Measurements from ENCODE around the gene AVPR1B.

DNA sequence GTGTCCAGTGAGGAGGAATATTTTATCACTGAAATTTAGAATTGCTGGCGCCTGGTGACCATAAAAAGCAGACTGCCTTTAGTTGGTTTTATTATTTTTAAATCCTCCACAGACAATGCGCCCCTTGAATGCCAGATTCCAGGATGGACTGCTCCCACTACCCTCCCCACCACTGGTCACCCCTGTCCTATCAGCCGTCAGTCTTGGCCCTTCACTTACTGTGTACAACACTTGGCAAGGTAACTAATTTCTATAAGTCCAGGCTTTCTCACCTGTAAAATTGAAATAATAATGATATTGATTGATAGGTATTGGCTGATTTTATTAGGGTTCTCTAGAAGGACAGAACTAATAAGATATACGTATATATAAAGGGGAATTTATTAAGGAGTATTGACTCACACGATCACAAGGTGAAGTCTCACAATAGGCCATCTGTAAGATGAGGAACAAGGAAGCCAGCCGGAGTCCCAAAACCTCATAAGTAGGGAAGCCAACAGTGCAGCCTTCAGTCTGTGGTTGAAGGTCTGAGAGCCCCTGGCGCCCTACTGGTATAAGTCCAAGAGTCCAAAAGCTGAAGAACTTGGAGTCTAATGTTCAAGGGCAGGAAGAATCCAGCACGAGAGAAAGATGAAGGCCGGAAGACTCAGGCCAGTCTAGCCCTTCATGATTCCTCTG lies 46.4 kb downstream of the AVPR1B start:
- TF ChIP-seq, protein P1, sequence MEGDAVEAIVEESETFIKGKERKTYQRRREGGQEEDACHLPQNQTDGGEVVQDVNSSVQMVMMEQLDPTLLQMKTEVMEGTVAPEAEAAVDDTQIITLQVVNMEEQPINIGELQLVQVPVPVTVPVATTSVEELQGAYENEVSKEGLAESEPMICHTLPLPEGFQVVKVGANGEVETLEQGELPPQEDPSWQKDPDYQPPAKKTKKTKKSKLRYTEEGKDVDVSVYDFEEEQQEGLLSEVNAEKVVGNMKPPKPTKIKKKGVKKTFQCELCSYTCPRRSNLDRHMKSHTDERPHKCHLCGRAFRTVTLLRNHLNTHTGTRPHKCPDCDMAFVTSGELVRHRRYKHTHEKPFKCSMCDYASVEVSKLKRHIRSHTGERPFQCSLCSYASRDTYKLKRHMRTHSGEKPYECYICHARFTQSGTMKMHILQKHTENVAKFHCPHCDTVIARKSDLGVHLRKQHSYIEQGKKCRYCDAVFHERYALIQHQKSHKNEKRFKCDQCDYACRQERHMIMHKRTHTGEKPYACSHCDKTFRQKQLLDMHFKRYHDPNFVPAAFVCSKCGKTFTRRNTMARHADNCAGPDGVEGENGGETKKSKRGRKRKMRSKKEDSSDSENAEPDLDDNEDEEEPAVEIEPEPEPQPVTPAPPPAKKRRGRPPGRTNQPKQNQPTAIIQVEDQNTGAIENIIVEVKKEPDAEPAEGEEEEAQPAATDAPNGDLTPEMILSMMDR (conservative IDR thresholded peaks at IDR 0.05; ENCODE audit: low read length): no peak
- no peak for TF ChIP-seq EZH2phosphoT487 (IDR thresholded peaks at IDR 0.05; ENCODE audit: borderline replicate concordance, low read depth, low read length)

Data from OCI-LY7 (cell line).